NCI-H1092 (cell line): ENCODE results near the gene ANAPC1.
"Not testable (repeated sequence)": the region's sequence is repeated elsewhere in the genome, so short reads cannot be mapped to it uniquely, and the experiment has no call there.

ENCODE experiments used
- DNase-seq: peaks from one replicate; lab custom pipeline; 2025; lab: John Stamatoyannopoulos, UW

ANAPC1 gene

DNA sequence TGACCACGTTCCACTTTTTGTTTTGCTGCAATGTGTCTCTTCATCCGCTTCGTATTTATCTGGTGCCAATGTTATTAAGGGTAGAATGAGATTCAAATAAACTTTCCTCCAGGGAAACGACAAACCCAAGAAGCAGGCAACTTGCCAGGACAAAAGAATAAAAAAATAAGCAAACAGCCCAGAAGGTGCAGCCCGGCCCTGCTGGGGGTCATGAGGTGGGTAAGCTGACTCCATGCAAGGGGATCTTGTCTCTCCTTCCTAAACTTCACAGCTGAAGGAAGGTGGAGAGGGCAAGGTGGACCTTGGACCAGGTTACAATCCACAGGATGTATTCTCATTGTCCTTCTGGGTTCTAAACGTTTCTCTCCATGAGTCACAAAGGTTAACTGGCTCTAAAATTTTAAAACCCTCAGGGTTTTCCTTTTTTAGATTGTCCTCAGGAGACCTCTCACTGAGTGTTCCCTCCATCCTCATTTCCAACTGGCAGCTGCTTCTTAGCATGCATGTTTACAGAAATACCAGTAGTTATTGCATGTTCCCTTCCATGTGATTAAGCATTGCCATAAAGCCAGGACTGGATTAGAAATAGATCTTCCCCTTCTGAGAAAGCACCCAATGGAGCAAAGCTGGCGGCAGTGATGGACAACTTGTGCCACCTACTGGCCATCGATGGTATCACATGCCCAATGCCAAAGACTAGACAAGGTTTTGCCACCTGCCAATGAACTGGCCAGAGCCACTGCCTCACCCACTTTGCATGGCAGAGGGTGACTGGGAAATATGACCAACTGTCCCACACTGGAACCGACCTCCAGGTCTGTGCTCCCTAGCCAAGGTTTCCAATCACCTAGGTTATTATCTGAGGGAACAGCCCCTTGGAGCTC is 147.9 kb downstream of the ANAPC1 start:
- not testable (repeated sequence) for DNase-seq

DNA sequence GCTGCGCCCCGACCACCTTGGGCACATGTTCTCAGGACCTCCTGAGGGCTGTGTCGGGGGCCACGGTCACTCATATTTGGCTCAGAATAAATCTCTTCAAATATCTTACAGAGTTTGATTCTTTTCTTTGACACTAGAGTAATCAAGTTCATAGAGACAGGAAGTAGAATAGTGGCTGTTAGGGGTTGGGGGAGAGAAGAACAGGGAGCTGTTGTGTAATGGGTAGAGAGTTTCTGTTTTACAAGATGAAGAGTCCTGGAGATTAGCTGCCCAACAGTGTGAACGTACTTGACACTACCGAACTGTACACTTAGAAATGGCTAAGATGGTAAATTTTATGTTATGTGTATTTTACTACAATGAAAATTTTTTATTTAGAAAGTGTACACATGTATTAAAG is 148.6 kb downstream of the ANAPC1 start:
- not testable (repeated sequence) for DNase-seq

DNA sequence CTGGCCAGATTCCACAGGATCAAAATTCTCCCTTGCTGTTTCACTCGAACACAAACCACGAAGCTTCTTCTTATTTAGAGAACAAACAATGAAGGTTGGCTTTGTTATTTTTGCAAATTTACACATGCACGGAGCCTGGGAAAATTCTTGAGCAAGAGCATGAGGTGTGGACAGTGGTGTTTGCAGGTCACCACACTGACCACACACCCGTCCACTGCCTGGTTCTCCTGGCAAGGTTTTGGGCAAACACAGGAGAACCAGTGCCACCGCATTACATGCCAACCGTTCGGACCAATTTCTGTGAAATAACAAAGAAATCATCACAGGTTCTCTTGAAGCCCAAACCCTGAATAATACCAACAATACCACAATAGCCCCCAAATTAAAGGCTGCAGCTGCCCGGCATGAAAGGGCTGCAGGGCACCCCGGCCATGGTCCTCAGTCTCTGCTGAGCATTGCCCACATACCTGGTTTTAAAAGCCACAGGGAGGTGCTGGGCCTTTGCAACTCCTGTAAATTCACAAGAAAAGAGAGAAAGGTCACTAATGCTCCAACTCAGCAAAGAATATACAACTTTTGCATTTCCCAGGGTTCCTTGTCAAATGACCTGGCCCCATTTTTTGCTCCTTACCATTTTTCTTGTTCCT is 154.1 kb downstream of the ANAPC1 start:
- not testable (repeated sequence) for DNase-seq

DNA sequence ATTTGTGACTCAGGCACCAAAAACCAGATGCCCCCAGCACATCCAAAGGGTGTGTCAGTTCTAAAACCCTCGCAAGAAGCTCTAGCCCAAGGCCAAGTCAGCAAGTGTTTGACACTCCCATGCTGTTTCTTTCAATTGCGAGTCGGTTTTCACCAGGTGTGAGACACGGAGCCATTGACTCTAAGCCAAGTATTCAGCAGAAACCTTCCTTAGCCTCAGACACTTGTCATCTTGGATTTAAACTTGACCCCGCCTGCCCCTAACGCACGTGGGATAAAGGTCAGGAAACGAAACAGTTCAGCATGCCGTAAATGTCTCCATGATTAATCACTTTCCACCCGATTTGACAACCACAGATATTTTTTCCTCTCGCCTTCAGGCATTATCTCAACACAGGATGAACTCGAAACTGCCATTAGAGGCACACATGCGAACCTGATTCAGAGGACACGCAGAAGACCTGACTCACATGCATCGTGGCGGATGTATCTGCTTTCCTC is 156.3 kb downstream of the ANAPC1 start:
- not testable (repeated sequence) for DNase-seq

DNA sequence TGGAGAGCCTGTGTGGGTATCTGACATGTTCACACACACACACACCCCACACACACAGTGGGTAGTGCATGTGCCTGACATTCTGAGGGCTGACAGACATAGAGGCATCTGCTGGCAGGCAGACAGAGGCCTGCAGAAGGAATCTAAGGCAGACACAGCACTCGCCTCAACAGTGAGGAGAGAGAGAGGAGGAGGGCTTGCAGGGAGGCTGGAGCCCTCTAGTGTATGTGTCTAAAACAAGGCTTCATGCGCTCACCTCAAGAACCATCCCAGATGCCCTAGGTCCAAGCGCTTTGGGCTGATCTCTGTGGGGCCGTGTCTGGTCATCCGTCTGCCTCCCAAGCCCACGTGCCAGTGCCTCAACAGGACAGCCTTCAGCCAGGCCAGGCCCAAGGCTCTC is 158.3 kb downstream of the ANAPC1 start:
- not testable (repeated sequence) for DNase-seq

DNA sequence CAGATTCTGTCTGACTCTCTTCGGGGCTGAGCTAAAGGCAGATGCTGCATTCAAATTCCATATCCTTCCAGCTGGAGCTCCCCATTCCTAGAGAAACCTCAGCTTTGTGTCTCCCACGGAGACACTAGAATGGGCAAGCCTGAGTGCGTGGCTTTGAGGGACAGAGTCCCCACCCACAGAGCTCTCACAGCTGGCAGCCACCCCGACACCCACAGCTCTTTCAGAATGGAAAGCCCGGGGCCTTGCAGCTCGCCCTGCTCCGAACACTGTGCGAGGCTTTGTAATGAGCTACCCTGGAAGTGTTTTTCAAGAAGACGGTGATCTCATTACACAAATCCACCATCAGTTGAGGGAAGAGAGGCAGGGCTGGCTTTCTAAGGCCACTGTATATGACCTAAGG is 164.4 kb downstream of the ANAPC1 start:
- DNase-seq: not testable (repeated sequence)
